LNCaP clone FGC (cell line): Measurements from ENCODE around the gene IL1RAPL1.

Experiments
- DNase-seq: peaks from one replicate; pipeline ENCODE4 v3.0.0-alpha.2; 2011; ENCODE audit warnings: low read depth
- H3K4me3 ChIP-seq: 2 replicates; pipeline ENCODE4 v1.5.1; 2011; ENCODE audit warnings: mild to moderate bottlenecking, low read depth, low read length, control low read depth
- TF ChIP-seq, protein P1 (sequence below): IDR thresholded peaks from 2 replicates; pipeline ENCODE4 v1.5.1; 2012; ENCODE audit warnings: mild to moderate bottlenecking; ENCODE audit not compliant: control insufficient read depth, insufficient read depth; ENCODE audit errors: extremely low read depth

IL1RAPL1 gene

DNA sequence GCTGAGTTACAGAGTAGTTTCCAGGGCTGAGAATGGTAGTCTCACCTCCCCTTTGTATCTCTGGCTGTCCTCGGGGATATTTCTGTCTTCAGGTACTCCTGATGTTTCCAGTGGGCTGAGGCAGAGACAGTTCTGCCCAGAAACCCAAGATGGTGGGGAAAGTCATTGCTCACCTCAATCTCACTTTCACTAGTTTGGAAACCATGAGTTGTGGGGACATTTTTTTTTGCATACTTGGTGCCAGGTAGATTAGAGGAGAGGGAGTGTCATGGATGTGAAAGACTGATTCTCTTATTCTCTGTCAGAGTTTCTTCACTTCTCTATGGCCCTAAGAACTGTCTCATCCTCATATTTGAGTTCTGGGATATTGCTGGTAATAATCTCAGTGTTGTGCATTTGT, 919.5 kb downstream of the IL1RAPL1 start:
- TF ChIP-seq, protein P1, sequence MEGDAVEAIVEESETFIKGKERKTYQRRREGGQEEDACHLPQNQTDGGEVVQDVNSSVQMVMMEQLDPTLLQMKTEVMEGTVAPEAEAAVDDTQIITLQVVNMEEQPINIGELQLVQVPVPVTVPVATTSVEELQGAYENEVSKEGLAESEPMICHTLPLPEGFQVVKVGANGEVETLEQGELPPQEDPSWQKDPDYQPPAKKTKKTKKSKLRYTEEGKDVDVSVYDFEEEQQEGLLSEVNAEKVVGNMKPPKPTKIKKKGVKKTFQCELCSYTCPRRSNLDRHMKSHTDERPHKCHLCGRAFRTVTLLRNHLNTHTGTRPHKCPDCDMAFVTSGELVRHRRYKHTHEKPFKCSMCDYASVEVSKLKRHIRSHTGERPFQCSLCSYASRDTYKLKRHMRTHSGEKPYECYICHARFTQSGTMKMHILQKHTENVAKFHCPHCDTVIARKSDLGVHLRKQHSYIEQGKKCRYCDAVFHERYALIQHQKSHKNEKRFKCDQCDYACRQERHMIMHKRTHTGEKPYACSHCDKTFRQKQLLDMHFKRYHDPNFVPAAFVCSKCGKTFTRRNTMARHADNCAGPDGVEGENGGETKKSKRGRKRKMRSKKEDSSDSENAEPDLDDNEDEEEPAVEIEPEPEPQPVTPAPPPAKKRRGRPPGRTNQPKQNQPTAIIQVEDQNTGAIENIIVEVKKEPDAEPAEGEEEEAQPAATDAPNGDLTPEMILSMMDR: no peak
- no peak for DNase-seq
- no peak overlapping the region for H3K4me3 ChIP-seq

DNA sequence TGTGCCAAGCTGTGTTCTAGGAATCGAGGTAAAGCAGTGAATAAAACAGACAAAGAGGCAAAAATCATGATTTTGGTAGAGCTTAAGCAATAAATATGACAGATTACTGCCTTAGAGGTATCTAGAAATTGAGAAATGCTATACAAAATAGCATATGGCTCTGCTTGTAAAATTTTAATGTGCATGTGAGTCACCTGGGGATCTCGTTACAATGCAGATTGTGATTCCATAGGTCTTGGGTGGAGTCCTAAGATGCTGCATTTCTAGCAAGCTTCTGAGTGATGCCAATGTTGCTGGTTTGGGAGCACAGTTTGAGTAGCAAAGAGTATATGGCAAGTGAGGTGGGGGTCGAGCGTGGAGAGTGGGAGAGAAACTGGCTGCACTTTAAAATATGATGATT, 930.9 kb downstream of the IL1RAPL1 start:
- TF ChIP-seq, protein P1: no peak
- no peak for DNase-seq

DNA sequence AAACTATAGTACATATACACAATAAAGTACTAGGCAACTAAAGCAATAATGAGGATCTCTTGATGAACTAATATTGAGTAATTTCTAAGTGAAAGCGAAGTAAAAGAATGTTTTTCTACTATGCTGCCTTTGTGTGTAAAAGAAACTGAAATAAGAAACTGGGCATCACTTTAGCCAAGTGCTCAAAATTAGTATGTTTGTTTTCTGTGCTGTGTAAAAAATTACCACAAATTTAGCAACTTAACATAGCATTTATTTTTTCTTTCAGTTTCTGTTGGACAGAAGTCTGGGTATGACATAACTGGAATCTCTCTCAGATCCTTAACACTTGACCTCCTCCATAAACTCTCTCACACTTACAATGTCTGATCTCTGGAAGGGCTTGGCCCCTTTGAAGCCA, 941.0 kb downstream of the IL1RAPL1 start:
- no peak for DNase-seq

More for the DNA sequence above, 930.9 kb downstream of the IL1RAPL1 start:
- no peak overlapping the region for H3K4me3 ChIP-seq

GRCh38 chrX:29530501-29530900, 943.3 kb downstream of the IL1RAPL1 start:
- DNase-seq: no peak
- H3K4me3 ChIP-seq: no peak overlapping the region
- TF ChIP-seq, protein P1: no peak

More for the DNA sequence above, 941.0 kb downstream of the IL1RAPL1 start:
- no peak overlapping the region for H3K4me3 ChIP-seq
- TF ChIP-seq, protein P1: no peak

GRCh38 chrX:29531336-29531735, 944.1 kb downstream of the IL1RAPL1 start:
- TF ChIP-seq, protein P1: no peak
- no peak overlapping the region for H3K4me3 ChIP-seq
- DNase-seq: no peak

DNA sequence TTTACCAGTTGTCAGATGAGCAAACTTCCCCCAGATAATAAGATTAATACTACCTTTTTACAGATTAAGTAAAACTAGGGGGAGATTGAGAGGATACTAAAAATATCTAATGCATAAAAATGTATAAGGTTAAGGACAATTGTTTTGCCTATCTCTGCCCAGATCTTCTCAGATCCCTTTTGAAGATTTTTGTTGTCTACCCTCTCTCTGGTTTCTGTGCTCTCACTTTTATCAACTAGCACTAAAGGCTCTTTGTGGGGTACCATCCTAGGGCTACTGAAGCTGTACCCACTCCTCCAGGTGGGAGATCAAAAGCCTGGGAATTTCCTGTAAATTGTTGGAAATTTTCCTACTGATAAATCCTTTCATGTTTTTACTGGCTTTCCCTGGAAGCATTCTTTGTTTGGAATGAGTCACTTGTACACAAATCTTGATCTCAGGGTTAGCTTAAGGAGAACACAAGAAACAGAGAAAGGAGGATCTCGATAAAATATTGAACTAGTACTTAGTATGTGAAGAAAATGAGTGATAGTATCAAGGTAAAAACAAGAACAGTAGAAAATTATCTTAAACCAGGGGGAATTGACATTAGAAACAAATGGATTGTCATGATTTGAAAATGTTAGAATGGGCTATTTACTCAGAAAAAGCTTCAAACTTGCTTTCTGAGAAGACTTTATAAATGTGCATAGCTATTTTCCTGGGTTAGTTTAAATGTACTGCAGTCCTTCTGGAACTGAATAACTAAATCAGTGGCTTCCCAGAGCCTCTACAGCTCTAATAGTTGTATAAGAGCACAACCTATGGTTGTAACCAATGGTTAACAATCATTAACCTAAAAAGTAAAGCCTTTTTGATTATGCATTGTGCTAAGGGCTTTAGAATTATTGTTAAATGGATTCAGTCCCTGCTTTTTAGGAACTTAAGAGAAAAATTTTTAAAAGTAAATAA, 948.2 kb downstream of the IL1RAPL1 start:
- H3K4me3 ChIP-seq: no peak overlapping the region
- TF ChIP-seq, protein P1: no peak
- DNase-seq: peak; percentile 84
